HEK293 (cell line): ENCODE results near the gene CSNK2A1.

Experiments used
- CTCF ChIA-PET: fragments of 350-600 bp; formaldehyde crosslinking; extraction: SDS; loops from one replicate; lab custom pipeline; 2021; ENCODE audit warnings: antibody characterized with exemption; lab: Yijun Ruan, JAX
- POLR2A ChIA-PET: fragments of 300-600 bp; formaldehyde crosslinking; extraction: SDS; loops from one replicate; lab custom pipeline; 2020; ENCODE audit warnings: antibody characterized with exemption, inconsistent platforms; lab: Yijun Ruan, JAX
- H3K27ac ChIP-seq: fragments of 200-500 bp; sonication (Bioruptor generic); 2 replicates; pipeline ENCODE4 v1.5.1; 2014; ENCODE audit warnings: low read depth, low read length, control low read depth, inconsistent platforms; ENCODE audit errors: extremely low read depth
- H3K36me3 ChIP-seq, 2 experiments: fragments of 200-500 bp in 1 of 2; sonication (Bioruptor generic) in 1 of 2; 1 replicate in 1 of 2; 2 replicates in 1 of 2; pipeline ENCODE4 v1.5.1; 2014 to 2017; ENCODE audit warnings: inconsistent platforms in 2 of 2, low read length in 2 of 2; ENCODE audit not compliant: control insufficient read depth in 2 of 2, insufficient read depth in 1 of 2
- H3K4me1 ChIP-seq: fragments of 200-500 bp; sonication (Bioruptor generic); 2 replicates; pipeline ENCODE4 v1.5.1; 2014; ENCODE audit warnings: mild to moderate bottlenecking, low read length, inconsistent platforms; ENCODE audit not compliant: control insufficient read depth, insufficient read depth
- H3K4me3 ChIP-seq: 2 replicates; pipeline ENCODE4 v1.5.1; 2011; ENCODE audit warnings: low read depth, mild to moderate bottlenecking, control low read depth, low read length, moderate library complexity
- H3K9me3 ChIP-seq: fragments of 200-500 bp; sonication (Bioruptor generic); 2 replicates; pipeline ENCODE4 v1.5.1; 2014; ENCODE audit warnings: low read depth, low read length, inconsistent platforms; ENCODE audit not compliant: control insufficient read depth, insufficient read depth
- BCL11A ChIP-seq: fragments of 450-650 bp; formaldehyde crosslinking; IDR thresholded peaks from 2 replicates; pipeline ENCODE4 v1.5.1; 2016; ENCODE audit warnings: low read depth, missing biosample characterization, missing genetic modification characterization
- GLI2 ChIP-seq: fragments of 450-650 bp; formaldehyde crosslinking; IDR thresholded peaks from 2 replicates; pipeline ENCODE4; 2017; ENCODE audit warnings: missing biosample characterization, missing genetic modification characterization, low read depth, borderline replicate concordance
- IKZF3 ChIP-seq: fragments of 450-650 bp; IDR thresholded peaks from 2 replicates; pipeline ENCODE4 v1.5.0; 2018; ENCODE audit warnings: missing biosample characterization, mild to moderate bottlenecking, missing genetic modification characterization, moderate library complexity
- SALL2 ChIP-seq: fragments of 450-650 bp; formaldehyde crosslinking; IDR thresholded peaks from 2 replicates; pipeline ENCODE4 v1.5.0; 2017; ENCODE audit warnings: missing biosample characterization, mild to moderate bottlenecking, missing genetic modification characterization, borderline replicate concordance
- SCRT1 ChIP-seq: fragments of 450-650 bp; formaldehyde crosslinking; IDR thresholded peaks from 2 replicates; pipeline ENCODE4 v1.5.1; 2016; ENCODE audit warnings: missing biosample characterization, missing genetic modification characterization, borderline replicate concordance
- SCRT2 ChIP-seq: fragments of 450-650 bp; formaldehyde crosslinking; IDR thresholded peaks from 2 replicates; pipeline ENCODE4 v1.5.1; 2016; ENCODE audit warnings: missing biosample characterization, missing genetic modification characterization
- YY2 ChIP-seq: fragments of 450-650 bp; formaldehyde crosslinking; IDR thresholded peaks from 2 replicates; pipeline ENCODE4 v1.5.1; 2016; ENCODE audit warnings: missing biosample characterization, missing genetic modification characterization
- ZNF175 ChIP-seq: fragments of 450-650 bp; formaldehyde crosslinking; IDR thresholded peaks from 2 replicates; pipeline ENCODE4 v1.5.1; 2016; ENCODE audit warnings: missing biosample characterization, missing genetic modification characterization
- ZNF214 ChIP-seq: fragments of 450-650 bp; formaldehyde crosslinking; IDR thresholded peaks from 2 replicates; pipeline ENCODE4 v1.5.1; 2017; ENCODE audit warnings: missing biosample characterization, mild to moderate bottlenecking, missing genetic modification characterization, borderline replicate concordance
- ZNF366 ChIP-seq: fragments of 450-650 bp; formaldehyde crosslinking; conservative IDR thresholded peaks from 2 replicates; pipeline ENCODE4 v1.5.1; 2016; ENCODE audit warnings: missing biosample characterization, missing genetic modification characterization
- ZNF571 ChIP-seq: fragments of 450-650 bp; formaldehyde crosslinking; IDR thresholded peaks from 2 replicates; pipeline ENCODE4 v1.5.0; 2017; ENCODE audit warnings: missing biosample characterization, missing genetic modification characterization
- ZNF600 ChIP-seq: fragments of 450-650 bp; formaldehyde crosslinking; IDR thresholded peaks from 2 replicates; pipeline ENCODE4 v1.5.1; 2016; ENCODE audit warnings: missing biosample characterization, missing genetic modification characterization
- ZNF830 ChIP-seq: fragments of 450-650 bp; IDR thresholded peaks from 2 replicates; pipeline ENCODE4 v1.5.0; 2018; ENCODE audit warnings: missing biosample characterization, missing genetic modification characterization, low read depth, mild to moderate bottlenecking, moderate library complexity
- ZXDB ChIP-seq: fragments of 450-650 bp; formaldehyde crosslinking; IDR thresholded peaks from 2 replicates; pipeline ENCODE4 v1.5.1; 2016; ENCODE audit warnings: missing biosample characterization, missing genetic modification characterization
- TF ChIP-seq, protein P1 (sequence below): fragments of 450-650 bp; formaldehyde crosslinking; conservative IDR thresholded peaks from 2 replicates; pipeline ENCODE4 v1.5.1; 2016; ENCODE audit warnings: low read depth, missing biosample characterization, missing genetic modification characterization
- TF ChIP-seq, protein P2 (sequence below): fragments of 450-650 bp; formaldehyde crosslinking; IDR thresholded peaks from 2 replicates; pipeline ENCODE4 v1.5.1; 2016; ENCODE audit warnings: missing biosample characterization, missing genetic modification characterization
- TF ChIP-seq, protein P3 (sequence below): fragments of 450-650 bp; formaldehyde crosslinking; IDR thresholded peaks from 2 replicates; pipeline ENCODE4 v1.5.1; 2016; ENCODE audit warnings: missing biosample characterization, missing genetic modification characterization

CSNK2A1 gene

DNA sequence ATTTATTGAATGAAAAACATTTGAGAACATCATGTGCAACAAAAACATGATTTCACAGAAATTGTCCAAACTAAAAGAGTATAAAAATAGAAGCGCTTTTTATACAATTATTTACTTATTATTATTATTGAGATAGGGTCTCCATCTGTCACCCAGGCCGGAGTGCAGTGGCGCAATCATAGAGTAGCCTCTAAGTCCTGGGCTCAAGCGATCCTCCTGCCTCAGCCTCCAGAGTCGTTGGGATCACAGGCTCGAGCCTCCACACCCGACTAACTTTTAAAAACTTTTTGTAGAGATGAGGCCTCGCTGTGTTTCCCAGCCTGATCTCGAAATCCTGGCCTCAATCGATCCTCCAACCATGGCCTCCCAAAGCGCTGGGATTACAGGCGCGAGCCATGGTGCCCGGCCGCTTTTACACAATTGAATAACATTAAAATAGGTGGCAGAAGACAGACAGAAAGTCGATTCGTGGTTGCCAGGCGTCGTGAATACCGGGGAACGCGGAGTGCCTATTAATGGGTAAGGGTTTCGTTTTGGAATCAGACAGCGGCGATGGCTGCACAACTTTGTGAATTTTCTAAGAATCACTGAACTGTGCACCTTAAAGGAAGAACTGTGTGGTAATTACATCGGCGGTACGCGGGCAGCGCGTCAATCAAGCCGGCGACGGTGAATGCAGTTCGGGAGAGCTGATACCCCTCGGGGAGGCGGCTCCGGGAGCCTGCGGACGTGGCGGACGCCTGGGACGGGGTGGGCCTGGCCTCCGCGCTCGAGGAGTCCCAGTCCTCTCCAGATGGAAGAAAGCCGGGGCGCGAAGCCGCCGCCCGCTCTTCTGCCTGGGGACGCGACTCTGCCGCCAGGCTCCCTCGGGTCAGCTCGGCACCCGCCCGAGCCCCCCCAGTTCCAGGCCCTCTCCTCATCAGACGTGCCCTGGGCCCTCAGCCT lies 82.1 kb downstream of the CSNK2A1 start (continued):
- TF ChIP-seq GLI2 (tag by site-specific recombination) (no peak), IKZF3 (tag by site-specific recombination) (0 out of 2 replicates have a peak, but pooled peaks have one; percentile 3), SALL2 (tag by site-specific recombination) (no peak), ZNF600 (peak; percentile 93), ZNF214 (tag by site-specific recombination) (no peak), ZXDB (tag by site-specific recombination) (peak; percentile 21; the same call in 1 of the 2 replicates), ZNF366 (tag by site-specific recombination) (0 out of 2 replicates have a peak, but pooled peaks have one; percentile 11), BCL11A (tag by site-specific recombination) (no peak)
- TF ChIP-seq, protein P1, sequence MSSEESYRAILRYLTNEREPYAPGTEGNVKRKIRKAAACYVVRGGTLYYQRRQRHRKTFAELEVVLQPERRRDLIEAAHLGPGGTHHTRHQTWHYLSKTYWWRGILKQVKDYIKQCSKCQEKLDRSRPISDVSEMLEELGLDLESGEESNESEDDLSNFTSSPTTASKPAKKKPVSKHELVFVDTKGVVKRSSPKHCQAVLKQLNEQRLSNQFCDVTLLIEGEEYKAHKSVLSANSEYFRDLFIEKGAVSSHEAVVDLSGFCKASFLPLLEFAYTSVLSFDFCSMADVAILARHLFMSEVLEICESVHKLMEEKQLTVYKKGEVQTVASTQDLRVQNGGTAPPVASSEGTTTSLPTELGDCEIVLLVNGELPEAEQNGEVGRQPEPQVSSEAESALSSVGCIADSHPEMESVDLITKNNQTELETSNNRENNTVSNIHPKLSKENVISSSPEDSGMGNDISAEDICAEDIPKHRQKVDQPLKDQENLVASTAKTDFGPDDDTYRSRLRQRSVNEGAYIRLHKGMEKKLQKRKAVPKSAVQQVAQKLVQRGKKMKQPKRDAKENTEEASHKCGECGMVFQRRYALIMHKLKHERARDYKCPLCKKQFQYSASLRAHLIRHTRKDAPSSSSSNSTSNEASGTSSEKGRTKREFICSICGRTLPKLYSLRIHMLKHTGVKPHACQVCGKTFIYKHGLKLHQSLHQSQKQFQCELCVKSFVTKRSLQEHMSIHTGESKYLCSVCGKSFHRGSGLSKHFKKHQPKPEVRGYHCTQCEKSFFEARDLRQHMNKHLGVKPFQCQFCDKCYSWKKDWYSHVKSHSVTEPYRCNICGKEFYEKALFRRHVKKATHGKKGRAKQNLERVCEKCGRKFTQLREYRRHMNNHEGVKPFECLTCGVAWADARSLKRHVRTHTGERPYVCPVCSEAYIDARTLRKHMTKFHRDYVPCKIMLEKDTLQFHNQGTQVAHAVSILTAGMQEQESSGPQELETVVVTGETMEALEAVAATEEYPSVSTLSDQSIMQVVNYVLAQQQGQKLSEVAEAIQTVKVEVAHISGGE (tag by site-specific recombination): peak; percentile 31
- TF ChIP-seq, protein P2, sequence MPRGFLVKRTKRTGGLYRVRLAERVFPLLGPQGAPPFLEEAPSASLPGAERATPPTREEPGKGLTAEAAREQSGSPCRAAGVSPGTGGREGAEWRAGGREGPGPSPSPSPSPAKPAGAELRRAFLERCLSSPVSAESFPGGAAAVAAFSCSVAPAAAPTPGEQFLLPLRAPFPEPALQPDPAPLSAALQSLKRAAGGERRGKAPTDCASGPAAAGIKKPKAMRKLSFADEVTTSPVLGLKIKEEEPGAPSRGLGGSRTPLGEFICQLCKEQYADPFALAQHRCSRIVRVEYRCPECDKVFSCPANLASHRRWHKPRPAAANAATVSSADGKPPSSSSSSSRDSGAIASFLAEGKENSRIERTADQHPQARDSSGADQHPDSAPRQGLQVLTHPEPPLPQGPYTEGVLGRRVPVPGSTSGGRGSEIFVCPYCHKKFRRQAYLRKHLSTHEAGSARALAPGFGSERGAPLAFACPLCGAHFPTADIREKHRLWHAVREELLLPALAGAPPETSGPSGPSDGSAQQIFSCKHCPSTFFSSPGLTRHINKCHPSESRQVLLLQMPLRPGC (tag by site-specific recombination): no peak

DNA sequence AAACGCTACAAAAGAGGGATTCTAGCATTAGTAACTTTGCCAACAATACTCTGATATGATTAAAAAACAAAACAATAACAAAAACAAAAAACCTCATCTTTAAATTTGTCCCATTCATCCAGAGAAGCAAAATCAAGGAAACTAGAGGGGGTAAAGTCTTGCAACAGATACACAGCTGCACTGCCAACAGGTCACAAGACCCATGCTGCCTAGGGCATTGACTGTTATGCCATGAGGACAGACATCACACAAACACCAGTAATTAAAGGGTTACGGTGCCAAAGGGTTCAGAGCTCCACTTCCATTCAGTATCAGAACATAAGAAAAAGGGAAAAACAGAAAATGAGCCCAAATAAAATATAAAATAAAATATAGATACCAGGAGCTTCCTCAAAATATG lies 82.9 kb downstream of the CSNK2A1 start:
- peaks cover 0 to 4% of the 10 kb centered on the region in 2 experiments; a peak in 1 of 3 replicates for H3K36me3 ChIP-seq
- CTCF ChIA-PET: interaction anchor here (0.7 to 1.0 kb wide), 2 partner anchors 106 to 178 kb away, joined by 3 read pairs; no protein-coding TSS in a partner anchor
- H3K9me3 ChIP-seq: no peaks in the 10 kb centered on the region
- TF ChIP-seq ZNF175 (tag by site-specific recombination) (no peak), YY2 (tag by site-specific recombination) (no peak), ZNF830 (no peak), SCRT1 (peak; percentile 69; the same call in 1 of the 2 replicates), ZNF571 (tag by site-specific recombination) (no peak), ZNF600 (peak; percentile 82), SCRT2 (tag by site-specific recombination) (peak; percentile 94)
- TF ChIP-seq, protein P3, sequence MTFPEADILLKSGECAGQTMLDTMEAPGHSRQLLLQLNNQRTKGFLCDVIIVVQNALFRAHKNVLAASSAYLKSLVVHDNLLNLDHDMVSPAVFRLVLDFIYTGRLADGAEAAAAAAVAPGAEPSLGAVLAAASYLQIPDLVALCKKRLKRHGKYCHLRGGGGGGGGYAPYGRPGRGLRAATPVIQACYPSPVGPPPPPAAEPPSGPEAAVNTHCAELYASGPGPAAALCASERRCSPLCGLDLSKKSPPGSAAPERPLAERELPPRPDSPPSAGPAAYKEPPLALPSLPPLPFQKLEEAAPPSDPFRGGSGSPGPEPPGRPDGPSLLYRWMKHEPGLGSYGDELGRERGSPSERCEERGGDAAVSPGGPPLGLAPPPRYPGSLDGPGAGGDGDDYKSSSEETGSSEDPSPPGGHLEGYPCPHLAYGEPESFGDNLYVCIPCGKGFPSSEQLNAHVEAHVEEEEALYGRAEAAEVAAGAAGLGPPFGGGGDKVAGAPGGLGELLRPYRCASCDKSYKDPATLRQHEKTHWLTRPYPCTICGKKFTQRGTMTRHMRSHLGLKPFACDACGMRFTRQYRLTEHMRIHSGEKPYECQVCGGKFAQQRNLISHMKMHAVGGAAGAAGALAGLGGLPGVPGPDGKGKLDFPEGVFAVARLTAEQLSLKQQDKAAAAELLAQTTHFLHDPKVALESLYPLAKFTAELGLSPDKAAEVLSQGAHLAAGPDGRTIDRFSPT: peak; percentile 23; the same call in 1 of the 2 replicates
- H3K4me1 ChIP-seq: peaks cover 15% of the 10 kb centered on the region
- no peak overlapping the region for H3K4me3 ChIP-seq
- no peak overlapping the region for H3K27ac ChIP-seq
- POLR2A ChIA-PET: interaction anchor here (0.5 to 1.7 kb wide), 4 partner anchors 12 to 113 kb away, joined by 4 to 12 read pairs (median 4); partner anchors contain the start of genes CSNK2A1 and NRSN2
